CD14-positive monocyte (primary cell): ENCODE measurements around the gene ANO6. TPM values are rescaled to one million over a fixed set of nuclear protein-coding genes. Genes with fewer than 3 reads are reported as not detected.

Experiments used
- DNase-seq, 3 donors: peaks; one replicate each; pipeline ENCODE4 v3.0.0-alpha.2; 2011 to 2022
- H2AFZ ChIP-seq: 2 replicates; pipeline ENCODE4 v1.6.0; 2012; ENCODE audit warnings: mild to moderate bottlenecking, low read depth, low read length, inconsistent platforms; ENCODE audit not compliant: insufficient read depth, poor library complexity, severe bottlenecking
- H3K27ac ChIP-seq, 2 donors: 1 replicate in 1 of 2; 2 replicates in 1 of 2; pipeline ENCODE4 v1.5.1; 2012 to 2013; ENCODE audit warnings: low read length in 2 of 2, control low read depth in 1 of 2, inconsistent platforms in 1 of 2, low read depth in 1 of 2, mild to moderate bottlenecking in 1 of 2
- H3K27me3 ChIP-seq, 2 donors: one replicate each; pipeline versions ENCODE4 v1.6.0 to v1.6.1; 2011 to 2013; ENCODE audit warnings: low read length in 2 of 2; ENCODE audit not compliant: control insufficient read depth in 2 of 2, insufficient read depth in 2 of 2
- H3K36me3 ChIP-seq, 2 donors: replicated peaks in 1 of 2; 1 replicate in 1 of 2; 2 replicates in 1 of 2; pipeline versions ENCODE4 v1.5.1 to v1.6.1; 2012 to 2013; ENCODE audit warnings: low read length in 2 of 2, control low read depth in 1 of 2, inconsistent platforms in 1 of 2, mild to moderate bottlenecking in 1 of 2; ENCODE audit not compliant: insufficient read depth in 2 of 2, control insufficient read depth in 1 of 2
- H3K4me1 ChIP-seq, 2 donors: 1 replicate in 1 of 2; 2 replicates in 1 of 2; pipeline versions ENCODE4 v1.5.1 to v1.6.1; 2012 to 2013; ENCODE audit warnings: low read length in 2 of 2, control low read depth in 1 of 2, inconsistent platforms in 1 of 2, mild to moderate bottlenecking in 1 of 2, moderate library complexity in 1 of 2; ENCODE audit not compliant: insufficient read depth in 2 of 2, control insufficient read depth in 1 of 2
- H3K4me2 ChIP-seq: replicated peaks from 2 replicates; pipeline ENCODE3; 2012; ENCODE audit warnings: low read length, moderate library complexity, mild to moderate bottlenecking; ENCODE audit not compliant: poor library complexity, severe bottlenecking; ENCODE audit errors: extremely low read depth
- H3K4me3 ChIP-seq, 3 experiments: fragments of 200-600 bp in 1 of 3; sonication (generic) in 1 of 3; replicated peaks in 1 of 3; 1 replicate in 2 of 3; 2 replicates in 1 of 3; pipeline ENCODE4 v1.5.1; 2011 to 2013; ENCODE audit warnings: low read length in 3 of 3, mild to moderate bottlenecking in 3 of 3, control low read depth in 2 of 3, low read depth in 2 of 3, inconsistent platforms in 1 of 3, moderate library complexity in 1 of 3
- H3K79me2 ChIP-seq: 2 replicates; pipeline ENCODE4 v1.6.0; 2012; ENCODE audit warnings: mild to moderate bottlenecking, control low read depth, inconsistent platforms, low read length, moderate library complexity; ENCODE audit not compliant: insufficient read depth
- H3K9ac ChIP-seq: 2 replicates; pipeline ENCODE4 v1.6.0; 2017; ENCODE audit warnings: low read length, mild to moderate bottlenecking; ENCODE audit not compliant: insufficient read depth, poor library complexity, severe bottlenecking
- H3K9me3 ChIP-seq, 2 donors: replicated peaks in 1 of 2; 1 replicate in 1 of 2; 2 replicates in 1 of 2; pipeline versions ENCODE4 v1.5.1 to v1.6.1; 2012 to 2013; ENCODE audit warnings: low read length in 2 of 2, control low read depth in 1 of 2; ENCODE audit not compliant: control insufficient read depth in 1 of 2, insufficient read depth in 1 of 2
- H4K20me1 ChIP-seq: 2 replicates; pipeline ENCODE4 v1.6.0; 2012; ENCODE audit warnings: mild to moderate bottlenecking, low read length, control low read depth, moderate library complexity; ENCODE audit not compliant: insufficient read depth
- H3K27ac Mint-ChIP-seq, 7 donors: one replicate each; pipeline ENCODE4 v1.8.0; 2020; ENCODE audit warnings: mild to moderate bottlenecking in 7 of 7, mixed read lengths in 7 of 7, moderate library complexity in 6 of 7, inconsistent platforms in 2 of 7
- H3K27me3 Mint-ChIP-seq, 3 donors: one replicate each; pipeline ENCODE4 v1.8.0; 2021 to 2022; ENCODE audit warnings: low read depth in 3 of 3, mild to moderate bottlenecking in 3 of 3, mixed read lengths in 3 of 3, moderate library complexity in 3 of 3, inconsistent platforms in 1 of 3
- H3K36me3 Mint-ChIP-seq, 2 donors: one replicate each; pipeline ENCODE4 v1.8.0; 2020; ENCODE audit warnings: mixed read lengths in 2 of 2, inconsistent platforms in 1 of 2, mild to moderate bottlenecking in 1 of 2
- H3K4me1 Mint-ChIP-seq: one replicate; pipeline ENCODE4 v1.8.0; 2020; ENCODE audit warnings: mild to moderate bottlenecking, mixed read lengths
- H3K4me3 Mint-ChIP-seq, 2 donors: one replicate each; pipeline ENCODE4 v1.8.0; 2020; ENCODE audit warnings: mild to moderate bottlenecking in 2 of 2, mixed read lengths in 2 of 2, moderate library complexity in 1 of 2
- H3K9me3 Mint-ChIP-seq, 7 donors: one replicate each; pipeline ENCODE4 v1.8.0; 2020 to 2022; ENCODE audit warnings: mixed read lengths in 7 of 7, mild to moderate bottlenecking in 6 of 7, moderate library complexity in 6 of 7, inconsistent platforms in 2 of 7
- WGBS: methylation state at CpG from one replicate; pipeline ENCODE4 v1.1.5; 2013; ENCODE audit warnings: missing lambda C conversion rate; ENCODE audit not compliant: insufficient coverage; 5-methylcytosine and 5-hydroxymethylcytosine counted together
- intact Hi-C, 2 donors: fragments of 100-400 bp; cut with micrococcal nuclease; formaldehyde crosslinking; loops; one replicate each; pipeline versions ENCODE4 v1.15.0 to v1.15.1; 2023
- polyA plus RNA-seq, 3 donors: library from polyadenylated mRNA; depleted of rRNA in 1 of 3; unstranded in 2 of 3; stranded (reverse) in 1 of 3; fragments of 300-500 nt in 2 of 3; fragments of >200 nt in 1 of 3; fragmentation: Illumina TruSeq in 2 of 3; gene quantifications; 1 replicate in 2 of 3; 2 replicates in 1 of 3; pipeline ENCODE4 v1.2.3, GENCODE V29; 2012 to 2021
- TF ChIP-seq, protein P1 (sequence below): fragments of 200-600 bp; IDR thresholded peaks from one replicate; pipeline ENCODE4 v1.8.0; 2022; ENCODE audit warnings: antibody characterized with exemption, mild to moderate bottlenecking

Gene ANO6
- polyA plus RNA-seq, 3 donors = 20.2 to 48.7 (median 34.1) TPM

GRCh38 chr12:45475594-45475993 lies 259.7 kb downstream of the ANO6 start:
- Mint-ChIP-seq H3K27me3 (no peaks in the 10 kb centered on the region), H3K9me3 (peaks cover 4 to 15% (median 11%) of the 10 kb centered on the region in 7 donors), H3K4me1 (no peaks in the 10 kb centered on the region), H3K36me3 (no peaks in the 10 kb centered on the region), H3K4me3 (no peak overlapping the region), H3K27ac (no peak overlapping the region)
- Histone ChIP-seq H3K27ac (no peak overlapping the region), H3K79me2 (no peaks in the 10 kb centered on the region), H4K20me1 (no peaks in the 10 kb centered on the region), H3K9ac (no peak overlapping the region), H2AFZ (no peak overlapping the region), H3K4me1 (no peaks in the 10 kb centered on the region), H3K4me2 (no peak overlapping the region), H3K36me3 (no peaks in the 10 kb centered on the region), H3K4me3 (no peak overlapping the region), H3K9me3 (no peaks in the 10 kb centered on the region), H3K27me3 (no peaks in the 10 kb centered on the region)
- no peak for DNase-seq
- TF ChIP-seq, protein P1, sequence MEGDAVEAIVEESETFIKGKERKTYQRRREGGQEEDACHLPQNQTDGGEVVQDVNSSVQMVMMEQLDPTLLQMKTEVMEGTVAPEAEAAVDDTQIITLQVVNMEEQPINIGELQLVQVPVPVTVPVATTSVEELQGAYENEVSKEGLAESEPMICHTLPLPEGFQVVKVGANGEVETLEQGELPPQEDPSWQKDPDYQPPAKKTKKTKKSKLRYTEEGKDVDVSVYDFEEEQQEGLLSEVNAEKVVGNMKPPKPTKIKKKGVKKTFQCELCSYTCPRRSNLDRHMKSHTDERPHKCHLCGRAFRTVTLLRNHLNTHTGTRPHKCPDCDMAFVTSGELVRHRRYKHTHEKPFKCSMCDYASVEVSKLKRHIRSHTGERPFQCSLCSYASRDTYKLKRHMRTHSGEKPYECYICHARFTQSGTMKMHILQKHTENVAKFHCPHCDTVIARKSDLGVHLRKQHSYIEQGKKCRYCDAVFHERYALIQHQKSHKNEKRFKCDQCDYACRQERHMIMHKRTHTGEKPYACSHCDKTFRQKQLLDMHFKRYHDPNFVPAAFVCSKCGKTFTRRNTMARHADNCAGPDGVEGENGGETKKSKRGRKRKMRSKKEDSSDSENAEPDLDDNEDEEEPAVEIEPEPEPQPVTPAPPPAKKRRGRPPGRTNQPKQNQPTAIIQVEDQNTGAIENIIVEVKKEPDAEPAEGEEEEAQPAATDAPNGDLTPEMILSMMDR = no peak
- intact Hi-C loops = no loop called here

DNA sequence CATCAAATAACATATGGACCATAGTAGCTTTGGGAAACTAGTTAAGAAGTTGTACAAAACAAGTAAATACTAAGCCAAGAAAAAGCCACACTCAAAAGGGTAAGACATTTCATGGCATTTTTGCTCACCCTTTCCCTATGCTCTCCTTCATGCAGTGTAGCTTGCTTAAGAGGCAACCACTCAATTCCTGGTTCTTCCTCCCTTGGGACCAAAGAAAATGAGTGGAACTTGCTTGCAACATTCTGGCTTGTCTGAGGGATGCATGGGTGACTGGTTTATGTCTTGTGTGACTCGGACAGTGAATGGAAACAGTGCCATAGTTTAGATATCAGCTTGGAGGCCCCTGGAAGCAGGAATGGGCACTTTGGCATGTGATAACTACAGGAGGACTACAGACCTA lies 261.6 kb downstream of the ANO6 start:
- no peak overlapping the region for H3K27ac Mint-ChIP-seq
- H3K4me3 Mint-ChIP-seq = no peak overlapping the region
- Histone ChIP-seq H2AFZ (no peak overlapping the region), H3K27me3 (no peaks in the 10 kb centered on the region), H3K27ac (no peak overlapping the region), H3K4me3 (no peak overlapping the region), H3K4me1 (no peaks in the 10 kb centered on the region), H3K36me3 (no peaks in the 10 kb centered on the region), H3K9me3 (no peaks in the 10 kb centered on the region), H3K4me2 (no peak overlapping the region), H3K79me2 (no peaks in the 10 kb centered on the region), H4K20me1 (no peaks in the 10 kb centered on the region), H3K9ac (no peak overlapping the region)
- no peaks in the 10 kb centered on the region for H3K36me3 Mint-ChIP-seq
- intact Hi-C loops = no loop called here
- no peaks in the 10 kb centered on the region for H3K4me1 Mint-ChIP-seq
- H3K27me3 Mint-ChIP-seq = no peaks in the 10 kb centered on the region
- DNase-seq = no peak
- 91% methylated on average over 1 of the region's 1 CpG for WGBS
- TF ChIP-seq, protein P1 = no peak
- H3K9me3 Mint-ChIP-seq = peaks cover 4 to 15% (median 10%) of the 10 kb centered on the region in 7 donors
